Esophagus muscularis mucosa (tissue), 4 donors: ENCODE data around the gene MAVS.

Source experiments
- EP300 ChIP-seq: sonication (generic); formaldehyde crosslinking; IDR thresholded peaks from one replicate; pipeline ENCODE4 v1.6.1; 2017; ENCODE audit warnings: antibody characterized with exemption
- POLR2A ChIP-seq: fragments of 450-650 bp; IDR thresholded peaks from one replicate; pipeline ENCODE4 v1.6.1; 2017; ENCODE audit warnings: antibody characterized with exemption, moderate library complexity, mild to moderate bottlenecking, low read depth
- POLR2AphosphoS5 ChIP-seq, 2 donors: sonication (generic); formaldehyde crosslinking; IDR thresholded peaks; one replicate each; pipeline ENCODE4 v1.6.1; 2017; ENCODE audit warnings: antibody characterized with exemption in 2 of 2
- TF ChIP-seq, protein P1 (sequence below), 3 experiments: fragments of 200-600 bp in 2 of 3; fragments of 450-650 bp in 1 of 3; sonication (generic) in 2 of 3; IDR thresholded peaks; one replicate each; pipeline ENCODE4 v1.5.1; 2017 to 2019; ENCODE audit warnings: antibody characterized with exemption in 3 of 3, mild to moderate bottlenecking in 2 of 3, moderate library complexity in 1 of 3

DNA sequence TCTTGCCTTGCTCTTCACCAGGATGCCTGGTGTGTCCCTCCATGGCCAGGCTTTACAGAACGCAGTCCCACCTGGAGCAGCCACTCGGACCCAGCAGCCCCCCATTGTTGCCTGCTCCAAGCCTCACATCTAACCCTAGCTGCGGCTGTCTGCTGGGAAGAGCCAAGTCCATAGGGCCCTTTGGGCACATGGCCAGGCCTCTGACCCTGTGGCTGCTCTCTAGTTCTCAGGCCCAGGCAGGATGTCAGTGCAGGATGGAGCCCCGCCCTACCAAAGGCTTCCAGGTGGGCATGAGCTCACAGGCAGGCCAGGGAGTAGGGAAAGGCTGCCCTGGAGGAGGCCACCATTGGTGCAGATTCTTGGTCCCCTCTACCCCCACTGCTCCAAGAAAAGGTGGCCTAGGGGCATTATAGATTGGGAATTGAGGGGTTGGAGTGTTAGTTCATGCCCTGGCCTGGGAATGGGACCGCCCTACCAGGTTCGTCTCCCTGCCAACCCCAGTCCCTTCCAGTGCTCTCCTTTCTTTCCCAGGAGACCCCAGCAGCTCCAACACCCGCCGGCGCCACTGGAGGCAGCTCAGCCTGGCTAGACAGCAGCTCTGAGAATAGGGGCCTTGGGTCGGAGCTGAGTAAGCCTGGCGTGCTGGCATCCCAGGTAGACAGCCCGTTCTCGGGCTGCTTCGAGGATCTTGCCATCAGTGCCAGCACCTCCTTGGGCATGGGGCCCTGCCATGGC lies 18.7 kb downstream of the MAVS start:
- TF ChIP-seq, protein P1, sequence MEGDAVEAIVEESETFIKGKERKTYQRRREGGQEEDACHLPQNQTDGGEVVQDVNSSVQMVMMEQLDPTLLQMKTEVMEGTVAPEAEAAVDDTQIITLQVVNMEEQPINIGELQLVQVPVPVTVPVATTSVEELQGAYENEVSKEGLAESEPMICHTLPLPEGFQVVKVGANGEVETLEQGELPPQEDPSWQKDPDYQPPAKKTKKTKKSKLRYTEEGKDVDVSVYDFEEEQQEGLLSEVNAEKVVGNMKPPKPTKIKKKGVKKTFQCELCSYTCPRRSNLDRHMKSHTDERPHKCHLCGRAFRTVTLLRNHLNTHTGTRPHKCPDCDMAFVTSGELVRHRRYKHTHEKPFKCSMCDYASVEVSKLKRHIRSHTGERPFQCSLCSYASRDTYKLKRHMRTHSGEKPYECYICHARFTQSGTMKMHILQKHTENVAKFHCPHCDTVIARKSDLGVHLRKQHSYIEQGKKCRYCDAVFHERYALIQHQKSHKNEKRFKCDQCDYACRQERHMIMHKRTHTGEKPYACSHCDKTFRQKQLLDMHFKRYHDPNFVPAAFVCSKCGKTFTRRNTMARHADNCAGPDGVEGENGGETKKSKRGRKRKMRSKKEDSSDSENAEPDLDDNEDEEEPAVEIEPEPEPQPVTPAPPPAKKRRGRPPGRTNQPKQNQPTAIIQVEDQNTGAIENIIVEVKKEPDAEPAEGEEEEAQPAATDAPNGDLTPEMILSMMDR (IDR thresholded peaks at IDR 0.05), result no peak
- TF ChIP-seq POLR2A (no peak), POLR2AphosphoS5 (IDR thresholded peaks at IDR 0.05) (no peak), EP300 (no peak)
